K562 (cell line): ENCODE data around the gene CRYBG2. TPM values are rescaled to one million over a fixed set of nuclear protein-coding genes. Genes with fewer than 3 reads are reported as not detected.

Experiments used
- BCL6 ChIP-seq: fragments of 250-450 bp; sonication (Bioruptor Pico); IDR thresholded peaks from 2 replicates; pipeline ENCODE4 v1.4.0; 2020
- CEBPG ChIP-seq, 3 experiments: fragments of 200-800 bp in 1 of 3; sonication (Bioruptor generic) in 1 of 3; sonication (generic) in 1 of 3; formaldehyde crosslinking in 1 of 3; IDR thresholded peaks in 2 of 3; conservative IDR thresholded peaks in 1 of 3; 2 replicates each; pipeline versions ENCODE4 v1.6.1 to v1.8.0; 2016 to 2022; ENCODE audit warnings: missing compliant biosample characterization in 2 of 3, missing genetic modification characterization in 2 of 3, mild to moderate bottlenecking in 1 of 3, missing genetic modification reagents in 1 of 3
- GTF2F1 ChIP-seq: IDR thresholded peaks from 2 replicates; pipeline ENCODE4 v1.6.1; 2011; ENCODE audit warnings: low read depth, low read length, improper control_type of control experiment
- LCOR ChIP-seq: sonication (generic); formaldehyde crosslinking; IDR thresholded peaks from 2 replicates; pipeline ENCODE4 v1.8.0; 2022; ENCODE audit warnings: mild to moderate bottlenecking, missing genetic modification reagents
- MEF2D ChIP-seq: conservative IDR thresholded peaks from 2 replicates; pipeline ENCODE4 v1.6.1; 2016; ENCODE audit warnings: low read depth, missing genetic modification characterization, missing compliant biosample characterization
- MEIS2 ChIP-seq: fragments of 450-650 bp; IDR thresholded peaks from 2 replicates; pipeline ENCODE4 v1.6.1; 2014; ENCODE audit warnings: mild to moderate bottlenecking; ENCODE audit not compliant: partially characterized antibody
- MTA2 ChIP-seq: fragments of 450-650 bp; IDR thresholded peaks from 2 replicates; pipeline ENCODE4 v1.6.1; 2016; ENCODE audit warnings: low read depth
- NFIC ChIP-seq: fragments of 450-650 bp; IDR thresholded peaks from 2 replicates; pipeline ENCODE4 v1.6.1; 2017; ENCODE audit warnings: mild to moderate bottlenecking, inconsistent platforms
- PYGO2 ChIP-seq: fragments of 450-650 bp; IDR thresholded peaks from 2 replicates; pipeline ENCODE4 v1.6.1; 2016; ENCODE audit warnings: mild to moderate bottlenecking, missing genetic modification characterization, moderate library complexity, missing compliant biosample characterization
- SUPT5H ChIP-seq: fragments of 450-650 bp; IDR thresholded peaks from 2 replicates; pipeline ENCODE4 v1.6.1; 2016
- ZKSCAN3 ChIP-seq: fragments of 250-450 bp; sonication (Bioruptor Pico); IDR thresholded peaks from 2 replicates; pipeline ENCODE4 v1.4.0; 2020
- ZNF224 ChIP-seq: sonication (generic); formaldehyde crosslinking; IDR thresholded peaks from 2 replicates; pipeline ENCODE4 v1.8.0; 2022; ENCODE audit warnings: mild to moderate bottlenecking, missing genetic modification reagents
- ZNF644 ChIP-seq: fragments of 200-800 bp; sonication (Bioruptor generic); IDR thresholded peaks from 2 replicates; pipeline ENCODE4 v1.6.1; 2016; ENCODE audit warnings: low read depth, missing genetic modification characterization, missing compliant biosample characterization
- ZNF778 ChIP-seq: fragments of 450-650 bp; formaldehyde crosslinking; IDR thresholded peaks from 2 replicates; pipeline ENCODE4 v1.4.0; 2020; ENCODE audit warnings: mild to moderate bottlenecking, moderate library complexity
- polyA plus RNA-seq, 8 experiments: library from polyadenylated mRNA; depleted of rRNA in 4 of 8; stranded (reverse) in 5 of 8; unstranded in 3 of 8; fragments of >200 nt; fragmentation: Nextera tagmentation in 2 of 8; fragmentation: Illumina TruSeq in 1 of 8; extraction: Ambion mirVana in 2 of 8; extraction: Trizol in 1 of 8; gene quantifications; 2 replicates each; pipeline versions ENCODE4 v1.2.1 to v1.2.3, GENCODE V29; 2011 to 2014; ENCODE audit warnings: inconsistent platforms in 1 of 8, missing spikeins in 1 of 8
- total RNA-seq, 7 experiments: library from RNA; depleted of rRNA in 6 of 7; stranded (reverse); fragments of >200 nt in 6 of 7; fragmentation: Illumina TruSeq in 2 of 7; extraction: Trizol in 2 of 7; gene quantifications; 2 replicates each; pipeline versions ENCODE4 v1.2.1 to v1.2.3, GENCODE V29; 2011 to 2021; ENCODE audit warnings: low replicate concordance in 1 of 7
- TF ChIP-seq, protein P1 (sequence below): fragments of 450-650 bp; conservative IDR thresholded peaks from 2 replicates; pipeline ENCODE4 v1.6.1; 2016; ENCODE audit warnings: missing genetic modification characterization, low read depth, mild to moderate bottlenecking, missing compliant biosample characterization, moderate library complexity
- TF ChIP-seq, protein P2 (sequence below): sonication (generic); formaldehyde crosslinking; IDR thresholded peaks from 2 replicates; pipeline ENCODE4 v1.8.0; 2023; ENCODE audit warnings: missing genetic modification reagents, mild to moderate bottlenecking, borderline replicate concordance
- TF ChIP-seq, protein P3 (sequence below), 2 experiments: fragments of 450-650 bp; IDR thresholded peaks; 2 replicates each; pipeline ENCODE4 v1.6.1; 2018; ENCODE audit warnings: mild to moderate bottlenecking in 2 of 2, low read depth in 1 of 2; ENCODE audit not compliant: partially characterized antibody in 2 of 2

Gene CRYBG2
- total and polyA plus RNA-seq, 9 of the 15 experiments (the other 6 are each of a cell fraction or from before 2014, with no cell fraction given), result 0.39 to 8.5 (median 3.7) TPM

DNA sequence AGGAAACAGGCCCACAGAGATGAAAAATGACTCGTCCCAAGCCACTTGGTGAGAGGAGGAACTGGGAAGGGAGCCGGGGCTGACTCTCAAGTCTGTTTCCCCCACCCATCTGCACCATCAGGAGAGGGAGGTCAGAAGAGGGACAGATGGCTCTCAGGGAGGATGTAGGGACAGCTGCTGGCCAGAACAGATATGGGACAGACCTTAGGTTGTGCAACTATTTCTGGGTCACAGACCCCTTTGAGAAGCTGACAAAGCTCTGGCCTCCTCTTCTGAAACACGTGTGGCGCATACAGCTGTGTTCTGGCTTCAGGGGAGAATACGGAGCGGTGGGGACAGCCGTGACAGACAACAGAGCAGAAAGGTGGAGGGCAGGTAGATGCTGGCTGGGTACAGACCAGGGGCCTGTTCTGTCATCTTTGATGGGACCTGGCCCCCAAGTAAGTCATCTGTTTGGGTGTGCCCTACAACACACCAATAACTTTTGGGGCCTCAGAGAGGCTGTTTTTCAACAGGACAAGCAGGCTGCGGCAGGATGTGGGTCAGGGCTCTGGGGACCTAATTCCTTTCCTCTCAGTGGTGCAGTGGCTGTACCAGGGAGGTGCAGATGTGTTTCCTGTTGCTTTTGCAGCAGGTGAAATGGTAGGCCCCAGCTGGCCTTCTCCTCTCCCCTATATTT lies 66.8 kb downstream of the CRYBG2 start (continued):
- TF ChIP-seq CEBPG (CRISPR knock-in tag; IDR thresholded peaks at IDR 0.05) (peak; percentile 98), CEBPG (tag; conservative IDR thresholded peaks at IDR 0.05 in 1 of 2, IDR thresholded peaks at IDR 0.05 in 1 of 2) (peak; percentile 78 to 88), ZKSCAN3 (CRISPR knock-in tag) (no peak), MTA2 (peak; percentile 93), ZNF224 (CRISPR knock-in tag) (no peak), MEIS2 (peak; percentile 75), GTF2F1 (no peak), ZNF778 (CRISPR knock-in tag) (no peak), LCOR (CRISPR knock-in tag) (peak; percentile 79; the same call in 1 of the 2 replicates), BCL6 (CRISPR knock-in tag) (no peak), PYGO2 (tag) (no peak), NFIC (peak; percentile 95), SUPT5H (no peak), MEF2D (tag) (peak; percentile 75; the same call in 1 of the 2 replicates), ZNF644 (0 out of 2 replicates have a peak, but pooled peaks have one; percentile 48)
- TF ChIP-seq, protein P1, sequence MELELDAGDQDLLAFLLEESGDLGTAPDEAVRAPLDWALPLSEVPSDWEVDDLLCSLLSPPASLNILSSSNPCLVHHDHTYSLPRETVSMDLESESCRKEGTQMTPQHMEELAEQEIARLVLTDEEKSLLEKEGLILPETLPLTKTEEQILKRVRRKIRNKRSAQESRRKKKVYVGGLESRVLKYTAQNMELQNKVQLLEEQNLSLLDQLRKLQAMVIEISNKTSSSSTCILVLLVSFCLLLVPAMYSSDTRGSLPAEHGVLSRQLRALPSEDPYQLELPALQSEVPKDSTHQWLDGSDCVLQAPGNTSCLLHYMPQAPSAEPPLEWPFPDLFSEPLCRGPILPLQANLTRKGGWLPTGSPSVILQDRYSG (tag), result peak; percentile 78
- TF ChIP-seq, protein P2, sequence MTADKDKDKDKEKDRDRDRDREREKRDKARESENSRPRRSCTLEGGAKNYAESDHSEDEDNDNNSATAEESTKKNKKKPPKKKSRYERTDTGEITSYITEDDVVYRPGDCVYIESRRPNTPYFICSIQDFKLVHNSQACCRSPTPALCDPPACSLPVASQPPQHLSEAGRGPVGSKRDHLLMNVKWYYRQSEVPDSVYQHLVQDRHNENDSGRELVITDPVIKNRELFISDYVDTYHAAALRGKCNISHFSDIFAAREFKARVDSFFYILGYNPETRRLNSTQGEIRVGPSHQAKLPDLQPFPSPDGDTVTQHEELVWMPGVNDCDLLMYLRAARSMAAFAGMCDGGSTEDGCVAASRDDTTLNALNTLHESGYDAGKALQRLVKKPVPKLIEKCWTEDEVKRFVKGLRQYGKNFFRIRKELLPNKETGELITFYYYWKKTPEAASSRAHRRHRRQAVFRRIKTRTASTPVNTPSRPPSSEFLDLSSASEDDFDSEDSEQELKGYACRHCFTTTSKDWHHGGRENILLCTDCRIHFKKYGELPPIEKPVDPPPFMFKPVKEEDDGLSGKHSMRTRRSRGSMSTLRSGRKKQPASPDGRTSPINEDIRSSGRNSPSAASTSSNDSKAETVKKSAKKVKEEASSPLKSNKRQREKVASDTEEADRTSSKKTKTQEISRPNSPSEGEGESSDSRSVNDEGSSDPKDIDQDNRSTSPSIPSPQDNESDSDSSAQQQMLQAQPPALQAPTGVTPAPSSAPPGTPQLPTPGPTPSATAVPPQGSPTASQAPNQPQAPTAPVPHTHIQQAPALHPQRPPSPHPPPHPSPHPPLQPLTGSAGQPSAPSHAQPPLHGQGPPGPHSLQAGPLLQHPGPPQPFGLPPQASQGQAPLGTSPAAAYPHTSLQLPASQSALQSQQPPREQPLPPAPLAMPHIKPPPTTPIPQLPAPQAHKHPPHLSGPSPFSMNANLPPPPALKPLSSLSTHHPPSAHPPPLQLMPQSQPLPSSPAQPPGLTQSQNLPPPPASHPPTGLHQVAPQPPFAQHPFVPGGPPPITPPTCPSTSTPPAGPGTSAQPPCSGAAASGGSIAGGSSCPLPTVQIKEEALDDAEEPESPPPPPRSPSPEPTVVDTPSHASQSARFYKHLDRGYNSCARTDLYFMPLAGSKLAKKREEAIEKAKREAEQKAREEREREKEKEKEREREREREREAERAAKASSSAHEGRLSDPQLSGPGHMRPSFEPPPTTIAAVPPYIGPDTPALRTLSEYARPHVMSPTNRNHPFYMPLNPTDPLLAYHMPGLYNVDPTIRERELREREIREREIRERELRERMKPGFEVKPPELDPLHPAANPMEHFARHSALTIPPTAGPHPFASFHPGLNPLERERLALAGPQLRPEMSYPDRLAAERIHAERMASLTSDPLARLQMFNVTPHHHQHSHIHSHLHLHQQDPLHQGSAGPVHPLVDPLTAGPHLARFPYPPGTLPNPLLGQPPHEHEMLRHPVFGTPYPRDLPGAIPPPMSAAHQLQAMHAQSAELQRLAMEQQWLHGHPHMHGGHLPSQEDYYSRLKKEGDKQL (CRISPR knock-in tag), result no peak
- TF ChIP-seq, protein P3, sequence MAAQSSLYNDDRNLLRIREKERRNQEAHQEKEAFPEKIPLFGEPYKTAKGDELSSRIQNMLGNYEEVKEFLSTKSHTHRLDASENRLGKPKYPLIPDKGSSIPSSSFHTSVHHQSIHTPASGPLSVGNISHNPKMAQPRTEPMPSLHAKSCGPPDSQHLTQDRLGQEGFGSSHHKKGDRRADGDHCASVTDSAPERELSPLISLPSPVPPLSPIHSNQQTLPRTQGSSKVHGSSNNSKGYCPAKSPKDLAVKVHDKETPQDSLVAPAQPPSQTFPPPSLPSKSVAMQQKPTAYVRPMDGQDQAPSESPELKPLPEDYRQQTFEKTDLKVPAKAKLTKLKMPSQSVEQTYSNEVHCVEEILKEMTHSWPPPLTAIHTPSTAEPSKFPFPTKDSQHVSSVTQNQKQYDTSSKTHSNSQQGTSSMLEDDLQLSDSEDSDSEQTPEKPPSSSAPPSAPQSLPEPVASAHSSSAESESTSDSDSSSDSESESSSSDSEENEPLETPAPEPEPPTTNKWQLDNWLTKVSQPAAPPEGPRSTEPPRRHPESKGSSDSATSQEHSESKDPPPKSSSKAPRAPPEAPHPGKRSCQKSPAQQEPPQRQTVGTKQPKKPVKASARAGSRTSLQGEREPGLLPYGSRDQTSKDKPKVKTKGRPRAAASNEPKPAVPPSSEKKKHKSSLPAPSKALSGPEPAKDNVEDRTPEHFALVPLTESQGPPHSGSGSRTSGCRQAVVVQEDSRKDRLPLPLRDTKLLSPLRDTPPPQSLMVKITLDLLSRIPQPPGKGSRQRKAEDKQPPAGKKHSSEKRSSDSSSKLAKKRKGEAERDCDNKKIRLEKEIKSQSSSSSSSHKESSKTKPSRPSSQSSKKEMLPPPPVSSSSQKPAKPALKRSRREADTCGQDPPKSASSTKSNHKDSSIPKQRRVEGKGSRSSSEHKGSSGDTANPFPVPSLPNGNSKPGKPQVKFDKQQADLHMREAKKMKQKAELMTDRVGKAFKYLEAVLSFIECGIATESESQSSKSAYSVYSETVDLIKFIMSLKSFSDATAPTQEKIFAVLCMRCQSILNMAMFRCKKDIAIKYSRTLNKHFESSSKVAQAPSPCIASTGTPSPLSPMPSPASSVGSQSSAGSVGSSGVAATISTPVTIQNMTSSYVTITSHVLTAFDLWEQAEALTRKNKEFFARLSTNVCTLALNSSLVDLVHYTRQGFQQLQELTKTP (IDR thresholded peaks at IDR 0.05; ENCODE audit: low read depth in 1 of 2, partially characterized antibody in 2 of 2), result no peak
